Endothelial cell of umbilical vein (primary cell): Measurements from ENCODE around the gene TMEM181. TPM values are rescaled to one million over a fixed set of nuclear protein-coding genes. Genes with fewer than 3 reads are reported as not detected.

Experiments used
- BruUV-seq: library from RNA; stranded (reverse); fragments of 400-500 nt; replicated peaks from 2 replicates; lab custom pipeline; 2021; lab: Mats Ljungman, UMichigan
- CTCF ChIA-PET: fragments of 300-600, 350-600 bp; sonication (Branson Sonifier 250); formaldehyde crosslinking; loops from one replicate; lab custom pipeline; 2021; ENCODE audit warnings: antibody characterized with exemption, inconsistent platforms; lab: Charles Lee
- POLR2A ChIA-PET: fragments of 300-600, 350-600 bp; sonication (Branson Sonifier 250); formaldehyde crosslinking; loops from one replicate; lab custom pipeline; 2021; ENCODE audit warnings: antibody characterized with exemption, inconsistent platforms; lab: Charles Lee
- DNase-seq: peaks from one replicate; pipeline ENCODE4 v3.0.0-alpha.2; 2011; ENCODE audit warnings: low read depth, low spot score
- FAIRE-seq: peaks from 2 replicates; lab custom pipeline; 2011; peaks lifted over from hg19 to GRCh38; lab: Jason Lieb, UNC
- H2AFZ ChIP-seq: 2 replicates; pipeline ENCODE4 v1.6.0; 2012; ENCODE audit warnings: low read depth, low read length, control low read depth, inconsistent platforms
- H3K27ac ChIP-seq: 2 replicates; pipeline ENCODE4 v1.5.1; 2011; ENCODE audit warnings: low read depth, mild to moderate bottlenecking, control low read depth, low read length, moderate library complexity; ENCODE audit not compliant: insufficient read depth
- H3K27me3 ChIP-seq, 2 experiments: 2 replicates each; pipeline versions ENCODE4 v1.6.0 to v1.6.1; 2011; ENCODE audit warnings: low read length in 2 of 2, mixed read lengths in 1 of 2; ENCODE audit not compliant: control insufficient read depth in 2 of 2, insufficient read depth in 2 of 2
- H3K36me3 ChIP-seq, 2 experiments: 2 replicates in 1 of 2; 3 replicates in 1 of 2; pipeline ENCODE4 v1.5.1; 2011; ENCODE audit warnings: low read length in 2 of 2, mild to moderate bottlenecking in 1 of 2, moderate library complexity in 1 of 2; ENCODE audit not compliant: control insufficient read depth in 2 of 2, insufficient read depth in 2 of 2; ENCODE audit errors: extremely low read depth in 1 of 2
- H3K4me1 ChIP-seq: 3 replicates; pipeline ENCODE4 v1.5.1; 2011; ENCODE audit warnings: mild to moderate bottlenecking, low read length; ENCODE audit not compliant: control insufficient read depth, insufficient read depth; ENCODE audit errors: extremely low read depth
- H3K4me2 ChIP-seq: 2 replicates; pipeline ENCODE4 v1.6.1; 2011; ENCODE audit warnings: low read length, control low read depth, mixed read lengths; ENCODE audit not compliant: insufficient read depth
- H3K4me3 ChIP-seq, 3 experiments: fragments of 200-600 bp in 1 of 3; sonication (generic), shearing (Covaris generic) in 1 of 3; replicated peaks in 1 of 3; 2 replicates each; pipeline ENCODE4 v1.5.1; 2011 to 2016; ENCODE audit warnings: control low read depth in 3 of 3, low read length in 3 of 3, mild to moderate bottlenecking in 2 of 3, inconsistent platforms in 1 of 3, low read depth in 1 of 3, moderate library complexity in 1 of 3; ENCODE audit not compliant: insufficient read depth in 1 of 3
- H3K79me2 ChIP-seq: 2 replicates; pipeline ENCODE4 v1.6.0; 2012; ENCODE audit warnings: low read length, inconsistent platforms; ENCODE audit not compliant: control insufficient read depth, insufficient read depth
- H3K9ac ChIP-seq: replicated peaks from 2 replicates; pipeline ENCODE3; 2011; ENCODE audit warnings: low read length, control low read depth; ENCODE audit not compliant: insufficient read depth; ENCODE audit errors: extremely low read depth
- H3K9me1 ChIP-seq: replicated peaks from 3 replicates; pipeline ENCODE4 v1.6.0; 2011; ENCODE audit warnings: mild to moderate bottlenecking, low read length; ENCODE audit not compliant: control insufficient read depth, insufficient read depth; ENCODE audit errors: extremely low read depth
- H3K9me3 ChIP-seq: replicated peaks from 2 replicates; pipeline ENCODE4 v1.5.1; 2012; ENCODE audit warnings: low read length, inconsistent platforms; ENCODE audit not compliant: control insufficient read depth, insufficient read depth
- H4K20me1 ChIP-seq: replicated peaks from 2 replicates; pipeline ENCODE3; 2011; ENCODE audit warnings: mild to moderate bottlenecking, low read length; ENCODE audit not compliant: control insufficient read depth, insufficient read depth; ENCODE audit errors: extremely low read depth
- CTCF ChIP-seq, 2 donors: IDR thresholded peaks; 1 replicate in 1 of 2; 2 replicates in 1 of 2; pipeline ENCODE4 v1.5.1; 2011; ENCODE audit warnings: low read length in 2 of 2, mild to moderate bottlenecking in 2 of 2, moderate library complexity in 2 of 2, control low read depth in 1 of 2, inconsistent platforms in 1 of 2, low read depth in 1 of 2; ENCODE audit not compliant: insufficient read depth in 1 of 2; ENCODE audit errors: extremely low read depth in 1 of 2
- EZH2 ChIP-seq: IDR thresholded peaks from 2 replicates; pipeline ENCODE4 v1.6.1; 2012; ENCODE audit warnings: borderline replicate concordance, low read depth, mild to moderate bottlenecking, moderate library complexity, low read length, inconsistent platforms; ENCODE audit not compliant: severe bottlenecking
- FOS ChIP-seq: IDR thresholded peaks from 2 replicates; pipeline ENCODE4 v1.6.1; 2011; ENCODE audit warnings: mild to moderate bottlenecking, low read length, moderate library complexity, borderline replicate concordance; ENCODE audit not compliant: insufficient read depth
- GATA2 ChIP-seq: IDR thresholded peaks from 2 replicates; pipeline ENCODE4 v1.7.0; 2011; ENCODE audit warnings: low read depth, mild to moderate bottlenecking, moderate library complexity, mixed read lengths, low read length; ENCODE audit not compliant: insufficient read length, insufficient read depth
- JUN ChIP-seq: IDR thresholded peaks from 2 replicates; pipeline ENCODE4 v1.6.1; 2011; ENCODE audit warnings: borderline replicate concordance, low read depth; ENCODE audit not compliant: insufficient read length, insufficient read depth
- MYC ChIP-seq: IDR thresholded peaks from one replicate; pipeline ENCODE4 v1.6.1; 2011; ENCODE audit warnings: mild to moderate bottlenecking, low read depth, low read length
- POLR2A ChIP-seq: IDR thresholded peaks from 2 replicates; pipeline ENCODE4 v1.6.1; 2012; ENCODE audit warnings: low read depth, mild to moderate bottlenecking, control low read depth, low read length
- POLR2AphosphoS5 ChIP-seq: IDR thresholded peaks from 2 replicates; pipeline ENCODE4 v1.6.1; 2012; ENCODE audit warnings: low read depth, mild to moderate bottlenecking, control low read depth, low read length, moderate library complexity; ENCODE audit not compliant: insufficient read depth
- dilution Hi-C: fragments of 300-500 bp; cut with MboI; formaldehyde crosslinking; loops from one replicate; pipeline ENCODE4 v1.15.0; 2019; ENCODE audit warnings: low sequenced_read_pairs; ENCODE audit not compliant: extremely low pct_ligation_motif_present
- intact Hi-C: fragments of 100-400 bp; cut with micrococcal nuclease; formaldehyde crosslinking; loops from one replicate; pipeline ENCODE4 v1.10.0; 2022
- polyA plus RNA-seq, 4 experiments: library from polyadenylated mRNA; depleted of rRNA in 3 of 4; stranded (reverse) in 3 of 4; unstranded in 1 of 4; fragments of >200 nt; gene quantifications; 2 replicates each; pipeline versions ENCODE4 v1.2.1 to v1.2.3, GENCODE V29; 2011 to 2012; ENCODE audit warnings: missing spikeins in 1 of 4
- total RNA-seq: library from RNA; stranded (reverse); gene quantifications from 2 replicates; pipeline ENCODE4 v1.2.3, GENCODE V29; 2021
- TF ChIP-seq, protein P1 (sequence below): IDR thresholded peaks from 2 replicates; pipeline ENCODE4 v1.6.1; 2011; ENCODE audit not compliant: insufficient read depth, insufficient read length

The TMEM181 gene
- total and polyA plus RNA-seq, 2 donors (not counting 3 experiments of a cell fraction or from before 2014, with no cell fraction given): 21.7 to 33.5 TPM

- dilution Hi-C loops: no loop called here
These were observed 14.6 kb upstream of the TMEM181 start for GRCh38 chr6:158545043-158545966.

More at GRCh38 chr6:158545043-158545966, 14.6 kb upstream of the TMEM181 start:
- CTCF ChIA-PET: interaction anchor here (1.3 to 1.4 kb wide), 2 partner anchors 27 to 324 kb away, joined by 3 to 4 read pairs; no protein-coding TSS in a partner anchor
- BruUV-seq: no TSS peak
- no peaks in the 10 kb centered on the region for H3K9me1 ChIP-seq
- no peaks in the 10 kb centered on the region for H4K20me1 ChIP-seq
- H3K9me3 ChIP-seq: no peaks in the 10 kb centered on the region
- TF ChIP-seq CTCF (IDR thresholded peaks at IDR 0.05; ENCODE audit: extremely low read depth in 1 of 2, insufficient read depth in 1 of 2, low read depth in 1 of 2, low read length in 2 of 2) (no peak), EZH2 (no peak), MYC (no peak), POLR2A (no peak), JUN (no peak), FOS (no peak), GATA2 (no peak), POLR2AphosphoS5 (no peak)
- TF ChIP-seq, protein P1, sequence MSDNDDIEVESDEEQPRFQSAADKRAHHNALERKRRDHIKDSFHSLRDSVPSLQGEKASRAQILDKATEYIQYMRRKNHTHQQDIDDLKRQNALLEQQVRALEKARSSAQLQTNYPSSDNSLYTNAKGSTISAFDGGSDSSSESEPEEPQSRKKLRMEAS: no peak
- no peaks in the 10 kb centered on the region for H3K79me2 ChIP-seq
- FAIRE-seq (no peak), DNase-seq (no peak)
- intact Hi-C loops: no loop called here
- peaks cover 0 to under 1% of the 10 kb centered on the region in 2 experiments for H3K27me3 ChIP-seq
- H3K9ac ChIP-seq: no peak overlapping the region
- no peak overlapping the region for H2AFZ ChIP-seq
- no peak overlapping the region for H3K27ac ChIP-seq
- no peaks in the 10 kb centered on the region for H3K4me1 ChIP-seq
- H3K36me3 ChIP-seq: no peaks in the 10 kb centered on the region
- no peak overlapping the region for H3K4me2 ChIP-seq
- H3K4me3 ChIP-seq: no peak overlapping the region
- POLR2A ChIA-PET: interaction anchor here (0.7 kb wide), 1 partner anchor 119 kb away, joined by 4 read pairs; no protein-coding TSS in a partner anchor
